ENCODE measurements around the gene SLC16A13.
A peak's percentile ranks its signal among the peaks of the same experiment; 100 is the strongest.

DNA sequence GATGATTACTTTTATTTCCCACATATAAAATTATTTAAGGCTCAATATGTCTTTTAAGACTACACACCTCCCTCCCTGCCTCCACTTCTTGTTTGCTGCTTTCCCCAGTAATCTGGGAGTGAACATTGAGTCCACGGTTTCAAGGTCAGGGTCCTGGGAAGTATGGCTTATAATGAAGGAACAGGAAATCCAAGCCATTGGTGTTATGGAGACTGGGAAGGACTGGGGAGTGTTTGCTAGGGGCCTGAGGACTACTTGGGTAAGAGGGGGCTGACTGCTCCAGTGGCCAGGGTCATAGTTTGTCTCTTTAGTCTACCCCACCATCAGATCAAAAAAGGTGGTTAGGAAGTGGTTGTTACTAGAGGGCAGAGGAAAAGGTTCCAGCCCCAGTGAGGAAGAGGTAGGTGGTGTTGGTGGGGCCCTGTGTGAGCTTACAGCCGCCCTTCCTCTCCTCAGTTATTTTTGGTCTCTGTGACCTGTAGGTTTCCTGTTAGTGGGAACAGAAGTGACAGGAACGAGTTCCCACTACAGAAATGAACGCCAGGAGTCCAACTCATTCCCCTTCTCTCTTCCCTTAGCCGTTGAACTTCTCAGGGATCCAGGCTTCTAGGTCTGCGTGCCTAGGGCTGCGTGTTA is 742 bp upstream of the SLC16A13 start:
- peak in 1 of 4 experiments; percentile 16 for TF ChIP-seq CTCF (IDR thresholded peaks at IDR 0.05)
- no peak for TF ChIP-seq POLR2A (IDR thresholded peaks at IDR 0.05)
- TF ChIP-seq POLR2AphosphoS5 (IDR thresholded peaks at IDR 0.05), result no peak
- no peak for TF ChIP-seq EP300 (IDR thresholded peaks at IDR 0.05)

Measured in gastroesophageal sphincter (tissue), 3 donors.